HG03342 (cell line): ENCODE results near the gene IPPK.

Experiments
- ATAC-seq: cut with Tn5 transposase; IDR thresholded peaks from one replicate; pipeline ENCODE4 v1.9.1; 2021; ENCODE audit warnings: mild to moderate bottlenecking, moderate library complexity; ENCODE audit not compliant: unreplicated experiment

IPPK gene

GRCh38 chr9:92669890-92670708 lies at the start of gene IPPK:
IPPK (minus strand) TSS chr9:92670131; CDS start chr9:92669988, 143 bp downstream.
- peak; percentile 93 for ATAC-seq

GRCh38 chr9:92719028-92719647 lies 49.2 kb upstream of the IPPK start:
- ATAC-seq: no peak

- ATAC-seq: no peak
These were observed 48.4 kb upstream of the IPPK start for GRCh38 chr9:92718086-92719001.

- no peak for ATAC-seq
These were observed 47.5 kb upstream of the IPPK start for GRCh38 chr9:92717201-92718085.

- ATAC-seq: peak; percentile 57
These were observed 46.6 kb upstream of the IPPK start for GRCh38 chr9:92716557-92716956.

- ATAC-seq: no peak
These were observed 45.7 kb upstream of the IPPK start for GRCh38 chr9:92715488-92716231.

- no peak for ATAC-seq
These were observed 45.0 kb upstream of the IPPK start for GRCh38 chr9:92714787-92715487.

- ATAC-seq: no peak
These were observed 44.1 kb upstream of the IPPK start for GRCh38 chr9:92714016-92714415.

GRCh38 chr9:92713528-92713927 lies 43.6 kb upstream of the IPPK start:
- no peak for ATAC-seq

- no peak for ATAC-seq
These were observed 42.8 kb upstream of the IPPK start for GRCh38 chr9:92712767-92713166.

- ATAC-seq: no peak
These were observed 41.9 kb upstream of the IPPK start for GRCh38 chr9:92711844-92712243.

- ATAC-seq: no peak
These were observed 41.2 kb upstream of the IPPK start for GRCh38 chr9:92711146-92711545.

GRCh38 chr9:92710368-92710767 lies 40.4 kb upstream of the IPPK start:
- ATAC-seq: no peak

- no peak for ATAC-seq
These were observed 40.0 kb upstream of the IPPK start for GRCh38 chr9:92709954-92710353.

GRCh38 chr9:92709240-92709639 lies 39.3 kb upstream of the IPPK start:
- no peak for ATAC-seq

- ATAC-seq: no peak
These were observed 37.6 kb upstream of the IPPK start for GRCh38 chr9:92707530-92707929.

GRCh38 chr9:92706218-92706940 lies 36.4 kb upstream of the IPPK start:
- no peak for ATAC-seq

- ATAC-seq: no peak
These were observed 34.6 kb upstream of the IPPK start for GRCh38 chr9:92704528-92704927.
